ENCODE measurements around the gene SHISA4.
A peak's percentile ranks its signal among the peaks of the same experiment; 100 is the strongest.
"Not testable (repeated sequence)": the region's sequence is repeated elsewhere in the genome, so short reads cannot be mapped to it uniquely, and the experiment has no call there.

The SHISA4 gene

GRCh38 chr1:201933840-201934430 is 45.2 kb downstream of the SHISA4 start:
- peak; percentile 39 for DNase-seq

- DNase-seq, result no peak
These were observed 49.0 kb downstream of the SHISA4 start for GRCh38 chr1:201937624-201938213.

- DNase-seq, result no peak
These were observed 49.8 kb downstream of the SHISA4 start for GRCh38 chr1:201938440-201939035.

- DNase-seq, result no peak
These were observed 50.5 kb downstream of the SHISA4 start for GRCh38 chr1:201939148-201939547.

GRCh38 chr1:201939574-201939973 is 50.9 kb downstream of the SHISA4 start:
- no peak for DNase-seq

GRCh38 chr1:201940316-201940715 is 51.6 kb downstream of the SHISA4 start:
- DNase-seq, result not testable (repeated sequence)

- DNase-seq, result no peak
These were observed 52.9 kb downstream of the SHISA4 start for GRCh38 chr1:201941420-201942128.

GRCh38 chr1:201942129-201942495 is 53.4 kb downstream of the SHISA4 start:
- DNase-seq, result no peak

All from RPMI8226 (cell line).